ENCODE data around the gene MBOAT7.
"Not testable (repeated sequence)": the region's sequence is repeated elsewhere in the genome, so short reads cannot be mapped to it uniquely, and the experiment has no call there.

MBOAT7 gene, protein sequence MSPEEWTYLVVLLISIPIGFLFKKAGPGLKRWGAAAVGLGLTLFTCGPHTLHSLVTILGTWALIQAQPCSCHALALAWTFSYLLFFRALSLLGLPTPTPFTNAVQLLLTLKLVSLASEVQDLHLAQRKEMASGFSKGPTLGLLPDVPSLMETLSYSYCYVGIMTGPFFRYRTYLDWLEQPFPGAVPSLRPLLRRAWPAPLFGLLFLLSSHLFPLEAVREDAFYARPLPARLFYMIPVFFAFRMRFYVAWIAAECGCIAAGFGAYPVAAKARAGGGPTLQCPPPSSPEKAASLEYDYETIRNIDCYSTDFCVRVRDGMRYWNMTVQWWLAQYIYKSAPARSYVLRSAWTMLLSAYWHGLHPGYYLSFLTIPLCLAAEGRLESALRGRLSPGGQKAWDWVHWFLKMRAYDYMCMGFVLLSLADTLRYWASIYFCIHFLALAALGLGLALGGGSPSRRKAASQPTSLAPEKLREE

DNA sequence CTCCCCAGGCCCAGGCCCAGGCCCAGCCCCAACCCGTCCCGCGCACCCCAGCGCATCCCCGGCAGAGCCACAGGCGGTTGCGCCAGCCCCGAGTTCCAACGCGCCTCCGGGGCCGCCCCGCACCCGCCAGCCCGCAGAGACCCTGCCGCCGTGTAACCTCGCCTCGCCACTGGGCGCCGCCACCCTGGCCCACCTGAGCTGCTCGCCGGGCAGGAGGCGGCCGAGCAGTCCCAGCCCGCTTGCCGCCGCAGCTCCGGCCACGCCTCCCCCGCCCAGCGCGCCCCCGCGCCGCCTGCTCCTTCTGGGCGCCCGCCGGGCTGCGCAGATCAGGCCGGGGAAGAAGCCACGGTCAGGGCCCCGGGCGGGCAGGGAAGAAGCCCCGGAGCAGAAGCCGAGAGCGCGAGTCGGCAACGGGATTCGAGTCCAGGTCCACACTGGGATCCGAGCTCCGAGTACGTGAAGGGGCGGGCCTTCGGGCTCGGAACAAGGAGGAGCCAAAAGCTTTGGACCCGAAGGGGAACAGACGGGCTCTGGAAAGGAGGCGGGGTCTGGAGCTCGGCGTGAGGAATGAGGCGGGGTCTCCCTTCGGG, at the start of gene MBOAT7:
TSS of gene MBOAT7 (minus strand) at position 436 of the 590 bp plus-strand sequence. CDS start 1,072 bp downstream, outside the sequence.
- peak in 3 of 4 experiments; percentile 62 to 72 (median 65) for DNase-seq

DNA sequence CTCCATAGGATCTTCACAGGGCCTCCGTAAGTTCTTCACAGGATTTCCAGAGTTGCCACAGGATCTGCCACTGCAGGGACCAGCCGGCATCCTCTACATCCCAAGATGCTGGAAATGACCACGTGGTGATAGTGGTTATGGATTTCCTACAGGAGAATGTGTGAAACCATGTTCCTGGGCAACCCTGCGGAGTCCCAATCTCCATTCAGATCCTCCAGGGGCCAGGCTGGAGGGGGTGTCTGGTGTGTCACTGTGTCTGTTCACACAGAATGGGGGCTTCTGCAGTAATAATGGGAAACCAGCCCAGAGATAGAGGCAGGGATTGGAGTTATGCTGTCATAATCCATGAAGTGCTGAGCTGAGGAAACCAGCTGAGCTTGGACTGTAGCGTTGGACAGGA, 44.6 kb upstream of the MBOAT7 start:
- DNase-seq, result no peak

DNA sequence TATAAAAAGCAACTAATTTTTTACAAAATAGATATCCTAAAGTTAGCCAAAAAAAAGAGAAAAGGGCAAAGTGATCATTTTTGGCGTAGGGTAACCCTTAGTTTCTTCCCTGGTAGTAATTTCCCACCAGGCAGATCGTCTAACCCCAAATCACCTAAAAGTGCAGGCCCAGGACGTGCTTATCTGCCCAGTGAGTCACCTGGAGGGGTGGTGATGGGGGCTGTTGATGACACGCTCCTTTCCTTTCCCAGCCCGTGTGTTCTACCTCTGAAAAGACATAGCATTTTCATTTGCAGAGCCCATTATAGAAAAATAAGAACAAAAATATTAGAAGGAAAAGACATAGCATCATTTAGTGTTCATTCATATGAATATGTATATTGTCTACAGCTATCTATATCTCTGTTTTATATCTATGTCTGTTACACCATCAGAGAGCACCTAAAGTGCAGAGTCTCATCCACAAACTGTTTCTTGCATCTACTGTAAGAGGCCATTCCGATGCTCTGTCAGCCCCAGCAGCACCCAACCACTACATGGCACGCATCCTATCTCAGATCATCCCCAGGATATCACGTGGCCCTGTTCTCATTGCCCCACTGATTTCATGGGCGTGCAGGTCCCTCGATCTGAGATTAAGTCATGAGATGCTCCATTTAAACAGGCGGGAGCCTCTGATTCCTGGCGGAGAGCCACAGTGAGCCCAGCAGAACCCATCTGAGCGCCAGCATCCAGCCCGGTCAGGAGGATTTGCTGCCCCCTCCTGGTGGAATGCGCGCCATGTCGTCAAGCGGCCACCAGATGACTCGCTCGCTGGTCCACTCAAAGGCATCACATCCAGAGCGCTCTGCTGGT, 41.9 kb upstream of the MBOAT7 start:
- peak; percentile 71 to 85 (median 76) for DNase-seq

DNA sequence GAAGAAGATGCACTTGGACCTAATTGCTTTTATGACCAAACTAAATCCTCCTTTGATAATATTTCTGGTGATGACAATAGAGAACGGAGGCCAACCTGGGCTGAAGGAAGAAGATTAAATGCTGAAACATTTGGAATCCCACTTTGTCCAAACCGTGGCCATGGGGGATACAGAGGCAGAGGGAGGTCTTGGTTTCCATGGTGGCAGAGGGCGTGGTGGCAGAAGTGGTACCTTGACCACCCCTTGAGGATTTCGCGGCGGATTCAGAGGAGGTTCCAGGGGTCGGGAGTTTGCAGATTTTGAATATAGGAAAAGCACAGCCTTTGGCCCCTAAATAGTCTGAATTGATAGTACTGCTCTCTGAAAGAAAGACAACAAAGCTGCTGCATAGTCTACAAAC, 40.7 kb upstream of the MBOAT7 start:
- DNase-seq, result no peak

DNA sequence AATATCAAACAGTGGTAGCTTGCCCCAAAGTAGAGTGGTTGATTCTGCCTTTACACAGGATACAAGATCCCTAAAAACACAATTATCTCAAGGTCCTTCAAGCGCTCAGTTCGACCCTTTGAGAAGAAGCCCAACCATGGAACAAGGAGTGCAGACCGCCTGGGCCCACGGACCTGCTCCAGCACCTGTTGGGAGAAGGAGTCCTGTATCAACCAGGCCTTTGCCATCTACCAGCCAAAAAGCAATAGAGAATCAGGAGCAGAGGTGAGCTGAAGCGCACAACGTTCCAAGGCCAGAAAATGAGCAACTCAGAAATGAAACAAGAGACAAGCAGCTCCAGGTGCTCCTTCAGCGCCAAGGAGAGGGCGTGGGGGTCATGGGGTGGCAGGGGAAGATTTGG, 39.8 kb upstream of the MBOAT7 start:
- no peak for DNase-seq

DNA sequence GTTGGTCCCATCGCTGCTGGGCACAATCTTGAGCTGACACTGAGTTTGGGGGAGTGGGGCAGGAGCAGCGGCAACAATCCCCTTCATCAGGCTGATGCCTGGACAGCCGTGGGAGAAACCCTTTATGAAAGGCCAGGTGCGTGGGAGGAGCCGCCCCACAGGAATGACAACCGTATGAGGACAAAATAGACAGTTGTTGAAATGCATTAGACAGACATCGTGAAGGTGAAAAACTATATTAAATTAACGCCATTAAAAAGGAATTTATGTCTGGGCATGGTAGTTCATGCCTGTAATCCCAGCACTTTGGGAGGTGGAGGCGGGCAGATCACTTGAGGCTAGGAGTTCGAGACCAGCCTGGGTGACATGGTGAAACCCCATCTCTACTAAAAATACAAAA, 35.2 kb upstream of the MBOAT7 start:
- DNase-seq, result not testable (repeated sequence)

DNA sequence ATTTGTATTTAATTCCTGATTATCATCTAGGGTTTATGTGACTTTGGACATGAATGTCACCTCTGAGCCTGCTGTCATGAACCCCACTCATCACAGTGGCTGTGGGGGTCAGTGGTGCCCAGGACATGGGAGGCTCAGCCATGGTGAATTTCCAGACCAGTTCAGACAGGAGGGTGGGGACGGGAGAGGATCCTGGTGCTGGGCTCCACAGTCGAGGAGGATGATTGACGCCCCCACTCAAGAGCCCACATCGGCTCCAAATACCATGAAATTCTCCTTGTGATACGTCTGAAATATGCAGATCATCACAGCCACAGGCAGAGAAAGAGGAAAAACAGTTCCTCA, 34.5 kb upstream of the MBOAT7 start:
- not testable (repeated sequence) for DNase-seq

DNA sequence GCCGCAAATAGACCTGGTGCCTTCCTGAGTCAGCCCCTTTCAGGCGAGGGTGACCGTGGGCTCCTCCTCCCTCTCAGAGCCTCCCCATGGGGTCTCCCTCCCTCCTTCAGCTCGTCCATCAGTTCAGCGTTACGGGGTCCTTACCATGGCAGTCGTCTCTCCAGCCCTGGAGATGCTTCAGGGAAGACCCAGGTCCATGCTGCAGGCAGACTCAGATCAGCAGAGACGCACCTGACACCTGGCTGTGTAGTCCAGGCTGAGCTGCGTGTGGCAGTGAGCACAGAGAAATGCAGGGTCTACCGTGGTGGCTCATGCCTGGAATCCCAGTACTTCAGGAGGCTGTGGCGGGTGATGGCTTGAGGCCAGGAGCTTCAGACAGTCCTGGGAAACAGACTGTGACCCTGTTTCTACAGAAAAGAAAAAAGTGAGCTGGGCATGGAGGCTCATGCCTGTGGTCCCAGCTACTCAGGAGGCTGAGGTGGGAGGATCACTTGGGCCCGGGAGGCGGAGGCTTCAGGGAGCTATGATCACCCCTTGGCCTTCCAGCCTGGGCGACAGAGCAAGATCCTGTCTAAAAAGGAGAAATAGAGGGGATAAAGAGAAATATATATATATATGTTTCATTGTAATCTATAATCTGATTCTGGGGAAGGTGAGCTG, 34.0 kb upstream of the MBOAT7 start:
- not testable (repeated sequence) for DNase-seq

DNA sequence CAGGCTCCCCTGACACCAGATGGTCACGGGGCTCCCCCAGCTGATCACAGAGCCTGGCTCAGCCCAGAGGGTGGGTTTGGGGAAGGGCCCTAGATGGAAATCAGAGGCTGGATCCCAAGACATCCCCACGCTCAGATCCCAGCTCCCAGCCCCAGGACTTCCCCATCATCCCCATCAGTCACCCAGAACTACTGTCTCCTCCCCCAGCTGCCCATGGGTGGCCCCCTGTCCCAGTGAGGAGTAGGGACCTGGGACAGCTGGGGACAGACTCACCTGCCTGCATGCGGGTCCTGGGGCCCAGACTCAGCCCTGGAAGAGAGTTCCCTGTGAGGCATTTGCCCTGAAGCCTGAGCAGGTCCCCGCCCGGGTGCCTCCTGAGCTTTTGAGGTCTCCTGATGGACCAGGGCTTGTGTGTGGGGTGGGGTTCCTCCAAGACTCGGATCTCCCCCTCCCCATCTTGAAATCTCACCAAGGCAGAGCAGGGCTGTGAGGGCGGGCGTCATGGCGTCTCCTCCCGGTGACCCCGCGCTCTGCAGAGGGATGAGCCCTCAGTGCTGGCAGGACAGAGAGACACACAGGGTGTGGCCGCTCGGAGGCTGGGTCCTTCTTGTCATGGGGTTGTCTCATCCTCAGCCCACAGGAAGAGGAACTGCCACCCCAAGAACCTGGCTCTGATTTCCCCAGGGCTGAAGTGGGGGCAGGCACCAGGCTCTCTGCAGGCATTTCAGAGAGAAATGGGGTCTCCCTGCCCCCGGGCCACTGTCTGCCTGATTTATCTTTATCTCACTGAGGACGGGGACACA, 33.3 kb upstream of the MBOAT7 start, which contains the start of gene LILRB3:
TSS of gene LILRB3 (minus strand) at position 534 of the 803 bp plus-strand sequence. CDS start at position 503, 31 bp downstream.
- not testable (repeated sequence) for DNase-seq

DNA sequence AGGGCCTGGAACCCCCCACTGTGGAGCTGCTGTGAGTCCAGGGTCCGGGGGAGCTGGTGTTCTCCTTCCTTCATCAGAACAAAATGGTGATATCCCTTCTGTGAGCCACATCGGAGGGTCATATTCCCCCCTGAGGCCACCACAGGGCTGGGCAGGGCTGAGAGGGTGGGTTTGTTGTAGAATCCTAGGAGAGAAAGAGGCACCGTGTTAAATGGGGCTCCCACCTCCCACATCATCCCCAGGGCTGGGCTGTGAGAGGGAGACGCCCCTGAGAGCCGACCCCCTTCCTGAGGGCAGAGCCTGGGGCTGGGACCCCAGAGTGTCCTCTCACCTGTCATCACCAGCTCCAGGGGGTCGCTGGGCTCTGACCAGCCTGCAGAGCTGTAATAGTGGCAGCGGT, 32.6 kb upstream of the MBOAT7 start:
- DNase-seq, result not testable (repeated sequence)

DNA sequence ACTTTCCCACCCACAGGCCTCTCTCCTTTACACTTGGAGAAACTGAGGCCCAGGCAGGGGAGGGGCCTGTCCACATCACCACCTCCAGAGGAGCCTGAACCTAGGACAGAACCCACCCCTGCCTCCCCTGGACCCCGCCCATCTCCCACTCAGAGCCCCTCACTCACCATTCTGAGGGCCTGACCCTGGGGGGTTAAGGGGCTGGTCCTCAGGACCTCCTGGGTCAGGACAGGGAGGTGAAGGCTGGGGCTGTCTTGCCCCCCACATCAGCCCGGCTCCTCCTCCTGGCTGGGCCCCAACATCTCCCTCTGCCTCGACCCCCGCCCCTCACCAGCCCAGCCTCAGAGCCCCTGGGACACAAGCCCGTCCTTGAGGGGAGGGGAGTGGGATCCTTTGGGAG, 30.3 kb upstream of the MBOAT7 start:
- DNase-seq, result not testable (repeated sequence)

DNA sequence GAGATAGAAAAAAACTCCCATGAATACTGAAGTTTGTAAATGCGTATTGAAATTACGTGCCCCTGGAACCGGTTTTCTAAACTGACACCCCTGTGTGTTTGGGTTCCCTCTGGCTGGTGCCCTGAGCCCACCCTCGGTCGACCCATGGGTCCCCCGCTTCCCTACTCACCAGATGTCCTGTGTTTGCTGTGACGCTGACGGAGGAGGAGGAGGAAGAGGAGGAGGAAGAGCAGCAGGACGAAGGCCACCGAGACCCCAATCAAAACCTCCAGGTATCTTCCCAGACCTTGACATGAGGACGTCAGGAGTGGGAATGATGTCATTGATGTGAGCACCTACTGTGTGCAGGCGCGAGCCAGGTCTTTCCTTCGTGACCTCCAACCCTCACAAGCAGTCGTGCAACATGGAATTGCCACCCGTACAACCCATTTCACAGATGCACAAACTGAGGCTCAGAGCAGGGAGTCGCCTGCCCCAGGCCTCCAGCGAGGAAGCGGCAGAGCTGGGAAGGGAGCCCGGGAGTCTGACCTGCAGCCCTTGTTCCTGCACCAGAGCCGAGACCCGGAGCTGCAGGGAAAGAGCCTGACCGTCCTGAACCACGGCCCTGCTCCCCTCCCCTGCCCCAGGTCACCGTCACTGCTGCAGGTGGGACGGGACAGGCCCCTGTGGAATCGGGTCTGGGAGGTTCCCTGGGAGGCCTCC, 29.7 kb upstream of the MBOAT7 start:
- DNase-seq, result no peak

DNA sequence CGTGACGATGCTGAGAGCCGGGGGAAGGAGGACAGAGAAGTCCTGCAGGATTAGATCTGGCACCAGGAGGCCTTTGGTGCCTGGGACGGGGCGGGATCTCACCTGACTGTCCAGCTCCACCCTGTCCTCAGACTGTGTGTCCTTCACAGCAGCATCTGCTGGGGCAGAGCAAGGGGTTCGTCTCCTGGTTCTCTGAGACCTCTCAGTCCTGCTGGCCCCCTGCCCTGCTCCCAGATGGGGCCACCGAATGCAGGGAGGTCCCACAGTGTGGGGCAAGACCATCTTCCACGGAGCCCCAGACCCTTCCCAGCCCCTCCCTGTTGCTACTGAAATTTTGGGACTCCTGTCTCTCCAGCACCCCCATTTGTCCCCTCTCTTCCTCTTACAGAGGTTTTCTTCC, 28.9 kb upstream of the MBOAT7 start:
- DNase-seq, result no peak

DNA sequence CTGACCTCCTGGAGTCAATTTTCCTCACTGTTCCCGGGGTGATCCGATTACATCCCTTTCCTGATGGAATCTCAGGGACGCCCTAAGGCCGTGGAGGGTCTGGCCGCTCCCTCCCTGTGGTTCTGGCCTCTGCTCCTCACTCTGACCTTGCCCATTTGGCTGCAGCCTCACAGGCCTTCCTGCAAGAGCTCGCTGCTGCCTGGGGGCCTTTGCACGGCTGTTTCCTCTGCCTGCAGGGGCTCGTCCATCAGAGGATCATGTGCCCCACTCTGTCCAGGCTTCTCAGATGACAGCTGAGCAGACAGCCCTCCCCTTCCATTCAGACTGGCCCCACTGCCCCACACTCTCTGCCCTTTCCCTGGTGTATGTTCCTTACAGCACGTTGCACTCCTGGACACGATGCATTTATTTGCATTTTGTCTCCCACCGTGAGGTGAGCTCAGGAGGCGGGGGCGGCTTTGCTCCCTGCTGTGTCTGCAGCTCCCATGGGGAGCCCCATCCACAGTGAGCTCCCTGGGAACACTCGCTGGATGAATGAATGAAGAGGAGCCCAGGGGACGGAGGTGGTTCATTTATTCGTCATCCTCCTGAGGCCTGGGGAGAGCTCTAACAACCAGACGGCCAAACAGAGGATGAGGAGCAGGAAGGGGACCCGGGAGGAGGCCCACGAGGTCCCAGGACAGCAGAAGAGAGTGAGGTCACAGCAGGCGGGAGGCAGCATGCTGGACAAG, 28.3 kb upstream of the MBOAT7 start:
- not testable (repeated sequence) for DNase-seq

DNA sequence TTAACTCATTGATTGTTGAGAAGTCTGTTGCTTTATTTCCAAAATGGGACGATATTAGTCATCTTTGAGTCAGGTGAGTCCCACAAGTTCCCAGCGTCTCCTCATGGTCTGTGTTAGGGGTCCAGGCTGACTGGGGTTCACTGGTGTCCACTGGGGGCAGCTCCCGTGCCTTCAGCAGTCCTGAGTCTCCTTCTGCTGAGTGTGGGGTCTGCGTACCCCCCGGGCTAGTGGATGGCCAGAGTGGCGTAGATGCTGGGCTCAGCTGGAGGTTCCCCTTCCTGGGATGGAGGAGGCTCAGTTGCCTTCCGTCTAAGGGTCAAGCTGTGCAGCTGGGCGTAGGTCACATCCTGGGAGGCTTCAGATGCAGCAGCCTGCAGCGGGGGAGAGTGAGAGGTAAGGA, 27.5 kb upstream of the MBOAT7 start:
- no peak for DNase-seq

DNA sequence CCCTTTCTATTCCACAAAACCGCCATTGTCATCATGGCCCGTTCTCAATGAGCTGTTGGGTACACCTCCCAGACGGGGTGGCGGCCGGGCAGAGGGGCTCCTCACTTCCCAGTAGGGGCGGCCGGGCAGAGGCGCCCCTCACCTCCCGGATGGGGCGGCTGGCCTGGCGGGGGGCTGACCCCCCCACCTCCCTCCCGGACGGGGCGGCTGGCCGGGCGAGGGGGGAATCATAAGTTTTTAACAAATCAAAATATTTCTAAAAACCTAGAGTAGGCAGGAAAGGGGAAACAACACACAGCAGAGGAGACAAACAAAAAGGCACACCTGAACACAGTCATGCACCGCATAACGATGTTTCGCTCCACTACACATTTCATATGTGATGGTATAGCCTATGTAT, 25.4 kb upstream of the MBOAT7 start:
- not testable (repeated sequence) for DNase-seq

DNA sequence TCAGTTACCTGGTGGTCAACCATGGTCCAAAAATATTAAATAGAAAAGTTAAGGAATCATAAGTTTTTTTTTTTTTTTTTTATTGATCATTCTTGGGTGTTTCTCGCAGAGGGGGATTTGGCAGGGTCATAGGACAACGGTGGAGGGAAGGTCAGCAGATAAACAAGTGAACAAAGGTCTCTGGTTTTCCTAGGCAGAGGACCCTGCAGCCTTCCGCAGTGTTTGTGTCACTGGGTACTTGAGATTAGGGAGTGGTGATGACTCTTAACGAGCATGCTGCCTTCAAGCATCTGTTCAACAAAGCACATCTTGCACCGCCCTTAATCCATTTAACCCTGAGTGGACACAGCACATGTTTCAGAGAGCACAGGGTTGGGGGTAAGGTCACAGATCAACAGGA, 24.8 kb upstream of the MBOAT7 start:
- not testable (repeated sequence) for DNase-seq

DNA sequence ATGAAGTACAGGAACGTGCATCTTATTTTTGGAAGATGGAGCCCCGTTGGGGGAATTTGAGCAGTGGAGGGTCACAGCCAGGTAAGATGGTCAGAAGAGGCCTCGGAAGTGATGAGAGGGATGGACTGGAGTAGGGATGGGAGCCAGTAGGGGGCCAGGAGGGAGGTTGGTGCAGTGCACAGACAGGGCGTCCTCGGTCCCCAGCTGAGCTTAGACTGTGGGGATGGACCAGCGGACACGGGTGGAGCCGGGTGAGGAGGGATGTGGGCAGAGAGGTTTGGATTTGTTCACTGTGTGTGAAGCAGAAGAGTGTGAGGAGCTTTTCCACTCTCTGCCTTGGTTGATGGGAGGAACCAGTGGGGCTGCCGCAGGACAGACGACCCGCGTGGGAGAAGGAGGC, 21.9 kb upstream of the MBOAT7 start:
- no peak for DNase-seq

DNA sequence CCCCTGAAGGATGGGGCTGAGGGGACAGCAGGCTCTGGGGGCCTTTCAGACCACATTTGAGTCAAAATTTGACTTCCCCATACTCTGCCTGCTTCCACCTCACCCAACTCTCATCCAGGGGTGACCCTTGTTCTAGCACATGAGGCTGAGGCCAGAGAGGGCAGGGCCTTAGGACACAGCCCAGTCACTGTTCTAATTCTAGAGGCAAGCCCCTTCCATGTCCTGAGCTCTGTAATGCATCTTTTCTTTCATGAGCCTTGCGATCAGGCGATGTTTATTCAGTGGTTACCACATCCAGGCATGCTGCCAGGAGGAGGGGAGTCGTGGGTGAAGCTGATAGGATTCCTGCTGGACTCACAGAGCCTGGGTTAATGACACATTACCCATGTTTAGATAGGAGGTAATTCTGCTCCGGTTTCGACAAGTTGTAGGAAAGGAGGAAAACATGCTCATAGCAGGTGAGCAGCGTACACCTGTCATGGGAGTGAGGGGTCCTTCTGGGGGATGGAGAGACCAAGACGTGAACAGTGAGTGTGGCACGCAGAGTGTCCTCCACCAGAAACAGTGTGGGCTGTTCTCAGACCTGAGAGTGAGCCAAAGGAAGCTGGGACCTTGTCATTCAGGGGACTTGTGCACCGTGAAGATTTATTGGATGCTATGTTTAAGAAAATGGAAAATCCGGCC, 20.6 kb upstream of the MBOAT7 start:
- no peak for DNase-seq
